Mucosa of gallbladder (tissue), 1 donor: ENCODE measurements around the gene PPFIA4. TPM values are rescaled to one million over a fixed set of nuclear protein-coding genes. Genes with fewer than 3 reads are reported as not detected.

Source experiments
- DNase-seq: peaks from one replicate; pipeline ENCODE4 v3.0.0-alpha.2; 2020; ENCODE audit warnings: low spot score
- total RNA-seq: library from RNA; stranded (reverse); gene quantifications from one replicate; pipeline ENCODE4 v1.2.1, GENCODE V29; 2021
- donor health status: DM: no; HTN: no; CAD: no.

PPFIA4 gene
- total RNA-seq, 1 donor from 2014 or later: 7.0 TPM

DNA sequence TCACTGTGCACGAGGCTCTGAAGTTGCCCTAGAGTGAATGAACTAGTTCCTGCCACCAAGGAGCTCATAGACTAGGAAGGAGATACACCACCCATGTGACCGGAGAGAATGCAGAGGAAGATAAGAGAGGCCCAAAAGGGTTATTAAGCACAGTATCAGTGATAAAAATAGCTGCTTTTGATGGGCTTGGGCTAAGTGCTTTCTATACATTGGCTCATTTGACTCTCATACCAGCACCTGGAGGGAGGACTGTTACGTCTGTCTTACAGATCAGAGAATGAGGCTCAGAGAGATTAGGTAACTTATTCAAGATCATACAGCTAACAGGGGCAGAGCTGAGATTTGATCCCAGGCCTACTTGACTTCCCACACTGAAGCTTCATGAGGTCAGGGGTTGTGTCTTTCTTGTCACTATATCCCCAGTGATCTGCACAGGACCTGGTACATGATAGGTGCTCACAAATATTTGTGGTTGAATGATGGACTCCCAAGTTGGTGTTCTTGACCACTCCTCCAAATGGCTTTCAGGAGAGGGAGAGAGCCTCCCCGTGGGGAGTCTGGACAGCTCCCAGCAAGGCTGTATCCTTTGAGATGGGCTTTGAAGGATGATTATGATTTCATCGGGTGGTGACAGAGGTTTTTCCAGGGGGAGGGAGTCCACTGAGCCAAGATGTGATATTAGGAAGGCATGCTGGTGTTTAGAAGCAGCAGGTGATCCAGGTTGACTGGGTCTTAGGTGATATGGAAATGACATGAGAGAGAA, 14.4 kb downstream of the PPFIA4 start:
- no peak for DNase-seq

DNA sequence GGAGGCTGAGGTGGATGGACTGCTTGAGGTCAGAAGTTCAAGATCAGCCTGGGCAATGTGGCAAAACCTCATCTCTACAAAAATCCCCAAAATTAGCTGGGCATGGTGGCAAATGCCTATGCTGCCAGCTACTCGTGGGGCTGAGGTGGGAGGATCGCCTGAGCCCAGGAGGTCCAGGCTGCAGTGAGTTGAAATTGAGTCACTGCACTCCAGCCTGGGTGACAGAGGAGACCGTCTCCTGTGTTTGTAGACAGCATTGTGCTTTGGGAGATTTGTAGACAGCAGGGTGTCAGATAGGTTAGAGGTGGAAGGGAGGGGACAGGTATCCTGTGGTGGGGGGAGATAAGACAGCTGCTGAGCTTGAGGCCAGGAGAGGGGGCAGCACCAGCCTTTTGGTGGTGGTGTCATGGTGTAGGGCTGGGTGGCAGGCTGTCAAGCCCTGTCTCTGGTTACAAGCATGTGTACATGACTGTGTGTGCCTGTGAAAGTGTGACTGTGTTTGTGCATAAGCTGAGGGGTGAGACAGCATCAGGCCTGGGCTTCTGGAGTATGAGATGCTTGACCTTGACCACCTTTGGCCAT, 15.2 kb downstream of the PPFIA4 start:
- no peak for DNase-seq

GRCh38 chr1:203043830-203044545, 17.7 kb downstream of the PPFIA4 start:
- DNase-seq: no peak

DNA sequence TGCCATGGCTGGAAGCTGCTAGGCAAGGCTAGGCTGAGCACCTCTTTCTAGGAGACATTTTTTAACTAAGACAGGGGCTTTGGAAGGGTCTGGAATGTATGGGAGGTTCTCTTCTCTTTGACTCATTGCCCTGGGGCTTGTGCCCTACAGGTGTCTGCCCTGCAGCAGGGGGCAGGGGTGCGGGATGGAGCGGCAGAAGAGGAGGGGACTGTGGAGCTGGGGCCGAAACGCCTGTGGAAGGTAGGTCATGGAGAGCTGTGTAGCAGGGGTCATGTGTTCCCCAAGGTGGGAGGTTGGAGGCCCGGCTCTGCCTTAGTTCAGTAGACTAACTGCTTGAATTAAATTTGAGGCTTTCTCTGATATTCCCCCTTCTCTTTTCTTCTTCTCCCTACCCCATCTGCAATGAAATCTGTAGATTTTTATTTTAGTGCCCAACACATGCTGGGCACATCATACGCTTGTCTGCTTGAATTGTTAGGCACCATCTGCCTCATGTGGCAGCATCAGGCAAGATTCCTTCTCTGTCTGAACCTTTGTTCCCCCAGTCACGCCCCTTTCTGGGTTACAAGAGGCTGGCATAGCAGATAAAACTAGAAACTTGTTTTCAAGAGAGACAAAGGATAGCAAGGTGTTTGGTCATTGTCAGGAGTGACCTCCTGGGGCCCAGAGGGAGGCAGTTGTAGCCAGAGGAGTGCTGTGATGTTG, 18.4 kb downstream of the PPFIA4 start:
- no peak for DNase-seq

DNA sequence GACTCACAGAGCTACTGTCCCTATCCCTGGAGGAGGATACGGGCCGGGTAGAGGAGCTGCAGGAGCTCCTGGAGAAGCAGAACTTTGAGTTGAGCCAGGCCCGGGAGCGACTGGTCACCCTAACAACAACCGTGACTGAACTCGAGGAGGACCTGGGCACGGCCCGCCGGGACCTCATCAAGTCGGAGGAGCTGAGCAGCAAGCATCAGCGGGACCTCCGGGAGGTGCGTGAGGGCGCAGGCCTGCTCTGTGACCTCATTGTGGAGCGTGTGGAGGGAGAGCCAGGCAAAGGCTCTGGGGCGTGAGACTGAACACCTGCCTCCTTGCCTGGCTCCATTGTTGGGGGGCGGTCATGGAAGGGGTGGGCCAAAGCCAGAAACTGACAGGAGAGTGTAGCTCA, 19.0 kb downstream of the PPFIA4 start:
- no peak for DNase-seq

GRCh38 chr1:203045821-203046594, 19.7 kb downstream of the PPFIA4 start:
- no peak for DNase-seq

DNA sequence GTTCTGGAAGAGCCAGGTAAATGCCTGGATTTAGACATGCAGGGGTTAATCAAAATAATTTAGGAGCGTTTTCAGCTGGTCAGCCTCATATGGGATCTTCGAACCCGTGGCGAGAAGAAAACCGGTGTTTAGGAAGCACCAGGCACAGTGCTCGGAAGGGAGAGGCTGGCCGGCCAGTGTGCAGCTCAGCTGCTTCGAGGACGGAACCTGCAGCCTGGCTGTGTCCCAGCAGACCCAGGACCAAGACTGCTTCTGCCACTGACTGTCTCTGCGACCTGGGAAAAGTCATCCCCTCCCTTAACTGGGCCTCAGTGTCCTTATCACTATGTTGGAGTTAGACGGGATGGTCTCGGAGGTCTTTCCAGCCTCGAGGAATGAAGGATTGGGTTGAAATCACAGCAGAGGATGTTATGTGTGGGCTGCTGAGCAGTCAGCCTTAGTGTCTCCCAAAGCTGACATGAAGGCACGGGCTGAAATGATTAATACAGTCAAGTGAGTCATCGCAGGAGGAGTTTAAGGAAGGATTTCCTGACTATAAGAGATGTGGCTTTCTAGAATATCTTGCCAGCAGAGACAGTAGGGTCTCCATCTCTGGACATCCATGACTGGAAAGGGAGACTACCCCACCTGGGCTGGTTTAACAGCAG, 20.8 kb downstream of the PPFIA4 start:
- DNase-seq: no peak

GRCh38 chr1:203048086-203048485, 21.8 kb downstream of the PPFIA4 start:
- DNase-seq: no peak

DNA sequence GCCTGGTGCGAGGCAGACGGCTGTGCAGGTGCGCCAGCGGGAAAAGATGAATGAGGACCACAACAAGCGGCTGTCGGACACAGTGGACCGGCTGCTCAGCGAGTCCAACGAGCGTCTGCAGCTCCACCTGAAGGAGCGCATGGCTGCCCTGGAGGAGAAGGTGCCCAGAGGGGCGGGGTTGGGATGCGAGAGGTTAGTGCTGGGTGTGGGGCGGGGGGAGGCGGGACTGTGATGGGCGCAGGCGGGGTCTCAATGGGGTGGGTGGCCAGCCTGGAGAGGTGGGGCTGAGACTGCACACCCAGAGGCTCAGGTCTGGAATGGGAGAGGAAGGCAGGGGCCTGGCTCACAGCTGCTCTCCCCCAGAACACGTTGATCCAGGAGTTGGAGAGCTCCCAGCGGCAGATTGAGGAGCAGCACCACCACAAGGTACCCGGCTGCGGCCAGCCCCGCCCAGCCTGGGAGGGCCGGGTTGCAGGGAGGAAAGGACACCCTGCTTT, 22.3 kb downstream of the PPFIA4 start:
- DNase-seq: no peak

DNA sequence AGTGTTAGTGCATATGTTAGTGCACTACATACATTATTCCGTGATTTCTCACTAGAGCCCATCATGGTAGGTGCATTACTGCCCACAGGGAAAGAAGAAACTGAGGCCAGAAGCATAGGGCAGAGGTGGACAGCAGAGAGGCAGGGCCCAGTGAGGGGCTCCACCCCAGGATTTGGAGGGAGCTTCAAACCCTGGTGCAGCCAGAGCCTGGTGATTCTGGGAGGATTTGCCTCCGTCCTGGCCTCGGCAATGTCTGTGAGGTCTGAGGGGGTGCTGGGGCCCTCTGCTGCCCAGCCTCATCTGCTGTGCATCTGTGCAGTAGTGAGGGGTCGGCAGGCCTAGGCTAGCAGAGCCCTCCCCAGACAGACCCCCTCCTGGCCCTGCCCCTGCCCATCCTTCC, 22.8 kb downstream of the PPFIA4 start:
- DNase-seq: no peak

GRCh38 chr1:203049576-203050180, 23.4 kb downstream of the PPFIA4 start:
- DNase-seq: no peak

DNA sequence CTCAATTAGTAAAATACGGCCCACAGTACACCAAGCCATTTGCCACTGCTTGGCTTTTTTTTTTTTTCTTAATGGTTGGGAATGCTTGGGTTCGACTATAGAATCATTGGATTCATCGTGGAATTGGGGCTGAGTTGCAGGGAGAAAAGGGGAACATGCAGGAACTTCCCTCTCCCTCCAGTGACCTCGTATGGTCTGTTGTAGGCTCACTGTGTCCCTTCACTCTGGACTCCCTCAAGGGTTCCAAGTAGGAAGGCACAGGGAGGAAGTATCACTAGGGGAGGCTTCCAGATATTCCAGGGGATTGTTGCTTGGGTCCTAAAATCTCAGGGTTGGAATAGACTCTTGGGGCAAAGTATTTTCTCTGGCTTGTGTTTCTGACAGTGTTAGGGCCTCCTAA, 24.5 kb downstream of the PPFIA4 start:
- DNase-seq: no peak

DNA sequence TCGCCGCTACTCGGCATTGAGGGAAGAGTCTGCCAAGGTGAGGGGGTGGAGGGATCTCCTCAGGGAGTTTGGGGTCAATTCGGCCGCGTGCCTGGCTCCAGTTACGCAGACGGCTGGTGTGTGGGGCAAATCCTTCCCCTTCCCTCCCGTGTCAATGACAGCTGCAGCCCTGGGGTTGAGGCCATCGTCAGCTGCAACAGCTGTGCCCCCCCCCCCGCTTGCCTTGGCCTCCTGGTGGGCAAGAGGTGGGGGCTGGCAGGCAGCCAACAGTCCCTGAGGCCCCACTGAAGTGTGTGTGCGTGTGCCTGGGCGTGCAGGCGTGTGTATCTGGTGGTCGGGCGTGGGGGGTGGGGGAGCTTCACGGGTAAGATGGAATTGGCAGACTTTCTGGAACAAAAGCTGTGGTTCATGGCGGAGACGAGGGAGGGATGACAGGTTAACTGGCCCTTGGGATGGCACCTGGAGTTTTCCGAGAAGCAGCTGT, 25.6 kb downstream of the PPFIA4 start:
- no peak for DNase-seq

GRCh38 chr1:203052601-203053000, 26.3 kb downstream of the PPFIA4 start:
- DNase-seq: no peak

DNA sequence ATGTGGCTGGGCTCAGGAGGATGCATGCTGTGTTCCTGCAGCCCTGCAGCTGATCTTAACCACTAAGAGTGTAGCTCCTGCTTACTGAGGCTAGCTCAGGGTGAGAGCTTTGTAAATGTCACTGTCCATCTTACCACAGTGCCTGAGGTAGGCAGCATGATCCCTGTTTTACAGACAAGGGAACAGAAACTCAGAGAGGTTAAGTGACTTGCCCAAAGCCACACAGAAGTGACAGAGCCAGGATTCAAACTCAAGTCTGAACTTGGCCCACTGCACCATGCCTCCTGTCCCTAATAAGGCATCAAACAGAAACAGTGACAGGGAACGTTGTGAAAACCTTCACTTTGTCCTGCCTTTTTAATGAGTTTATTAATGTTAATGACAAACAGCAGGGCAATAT, 27.9 kb downstream of the PPFIA4 start:
- no peak for DNase-seq

- no peak for DNase-seq
These were observed 28.4 kb downstream of the PPFIA4 start for GRCh38 chr1:203054642-203055041.

DNA sequence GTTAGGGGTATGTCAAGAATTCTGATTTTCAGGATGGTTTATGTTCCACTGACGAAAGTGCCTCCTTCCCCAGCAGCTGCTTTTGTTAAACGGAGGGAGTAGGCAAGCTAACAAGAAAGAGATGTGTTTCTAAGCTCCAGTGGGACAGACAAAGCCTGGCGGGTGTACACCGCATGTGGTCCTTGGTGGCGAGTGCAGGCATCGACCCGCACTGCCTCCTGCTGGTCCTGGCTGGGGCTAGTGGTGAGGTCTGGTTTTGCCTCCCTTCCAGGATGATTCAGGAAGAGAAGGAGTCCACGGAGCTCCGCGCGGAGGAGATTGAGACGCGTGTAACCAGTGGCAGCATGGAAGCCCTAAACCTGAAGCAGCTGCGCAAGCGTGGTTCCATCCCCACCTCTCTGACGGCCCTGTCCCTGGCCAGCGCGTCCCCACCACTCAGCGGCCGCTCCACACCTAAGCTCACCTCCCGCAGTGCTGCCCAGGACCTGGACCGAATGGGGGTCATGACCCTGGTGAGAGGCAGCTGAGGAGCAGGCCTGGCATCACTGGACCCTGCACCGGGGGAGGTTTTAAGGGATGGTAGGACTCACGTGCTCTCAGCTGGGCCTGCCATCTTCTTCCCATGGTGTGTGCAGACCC, 29.0 kb downstream of the PPFIA4 start:
- DNase-seq: no peak

DNA sequence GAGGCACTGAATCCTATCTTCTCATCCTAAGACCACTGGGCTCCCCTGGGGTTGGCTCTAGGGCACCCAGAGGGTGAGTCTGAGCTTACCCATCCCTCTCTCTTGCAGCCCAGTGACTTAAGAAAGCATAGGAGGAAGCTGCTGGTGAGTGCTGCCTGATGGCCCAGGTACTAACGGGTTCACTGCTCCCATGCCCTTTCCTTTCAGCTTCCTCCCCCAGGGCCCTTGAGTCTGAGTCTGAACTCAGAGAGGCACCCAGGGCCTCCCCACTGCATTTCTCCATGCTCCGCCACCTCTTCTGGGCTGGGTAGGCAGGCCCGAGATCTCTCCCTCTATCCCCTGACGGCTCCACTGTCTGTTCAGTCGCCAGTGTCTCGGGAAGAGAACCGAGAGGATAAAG, 29.7 kb downstream of the PPFIA4 start:
- DNase-seq: no peak

GRCh38 chr1:203056516-203056915, 30.2 kb downstream of the PPFIA4 start:
- DNase-seq: no peak
